HEK293T (cell line): ENCODE data around the gene MKLN1.

ENCODE experiments used
- CTCF ChIA-PET: fragments of 350-600 bp; formaldehyde crosslinking; extraction: SDS; loops from one replicate; lab custom pipeline; 2021; ENCODE audit warnings: antibody characterized with exemption, inconsistent platforms; lab: Yijun Ruan, JAX
- POLR2A ChIA-PET: fragments of 350-600 bp; formaldehyde crosslinking; extraction: SDS; loops from one replicate; lab custom pipeline; 2020; ENCODE audit warnings: antibody characterized with exemption, inconsistent platforms; lab: Yijun Ruan, JAX
- DNase-seq: peaks from one replicate; pipeline ENCODE4 v3.0.0; 2012; ENCODE audit warnings: mixed read lengths; ENCODE audit errors: extremely low spot score
- ARNT ChIP-seq: fragments of 450-650 bp; IDR thresholded peaks from 2 replicates; pipeline ENCODE4 v1.6.1; 2017; ENCODE audit warnings: mild to moderate bottlenecking
- BHLHE40 ChIP-seq: fragments of 450-650 bp; IDR thresholded peaks from 2 replicates; pipeline ENCODE4 v1.6.1; 2016; ENCODE audit warnings: mild to moderate bottlenecking, moderate library complexity, borderline replicate concordance
- CTBP1 ChIP-seq: fragments of 450-650 bp; IDR thresholded peaks from 2 replicates; pipeline ENCODE4 v1.6.1; 2016; ENCODE audit warnings: borderline replicate concordance
- ELF4 ChIP-seq: fragments of 450-650 bp; IDR thresholded peaks from 2 replicates; pipeline ENCODE4 v1.6.1; 2017; ENCODE audit warnings: antibody characterized with exemption
- FOXA1 ChIP-seq: fragments of 450-650 bp; IDR thresholded peaks from 2 replicates; pipeline ENCODE4 v1.6.1; 2016; ENCODE audit warnings: mild to moderate bottlenecking
- FOXK2 ChIP-seq: fragments of 450-650 bp; IDR thresholded peaks from 2 replicates; pipeline ENCODE4 v1.6.1; 2016; ENCODE audit warnings: mild to moderate bottlenecking
- FOXM1 ChIP-seq: fragments of 450-650 bp; IDR thresholded peaks from 2 replicates; pipeline ENCODE4 v1.6.1; 2017; ENCODE audit warnings: mild to moderate bottlenecking, borderline replicate concordance
- HDGF ChIP-seq: fragments of 450-650 bp; IDR thresholded peaks from 2 replicates; pipeline ENCODE4 v1.6.1; 2017; ENCODE audit warnings: antibody characterized with exemption, borderline replicate concordance
- L3MBTL2 ChIP-seq: fragments of 450-650 bp; conservative IDR thresholded peaks from 2 replicates; pipeline ENCODE4 v1.6.1; 2016; ENCODE audit warnings: mild to moderate bottlenecking
- LEF1 ChIP-seq: fragments of 450-650 bp; IDR thresholded peaks from 2 replicates; pipeline ENCODE4 v1.6.1; 2017; ENCODE audit warnings: mild to moderate bottlenecking, borderline replicate concordance
- NFRKB ChIP-seq: fragments of 450-650 bp; IDR thresholded peaks from 2 replicates; pipeline ENCODE4 v1.6.1; 2016; ENCODE audit warnings: mild to moderate bottlenecking, moderate library complexity
- PKNOX1 ChIP-seq: fragments of 450-650 bp; IDR thresholded peaks from 2 replicates; pipeline ENCODE4 v1.6.1; 2016
- SP1 ChIP-seq: fragments of 450-650 bp; IDR thresholded peaks from 2 replicates; pipeline ENCODE4 v1.6.1; 2017
- SUZ12 ChIP-seq: fragments of 450-650 bp; IDR thresholded peaks from 2 replicates; pipeline ENCODE4 v1.6.1; 2016; ENCODE audit warnings: mild to moderate bottlenecking
- TARDBP ChIP-seq: fragments of 450-650 bp; IDR thresholded peaks from 2 replicates; pipeline ENCODE4 v1.6.1; 2016
- ZNF384 ChIP-seq: fragments of 450-650 bp; IDR thresholded peaks from 2 replicates; pipeline ENCODE4 v1.6.1; 2016

MKLN1 gene

GRCh38 chr7:131505636-131506557, 178.2 kb downstream of the MKLN1 start:
- no peak for DNase-seq
- CTCF ChIA-PET, result no interaction called here
- TF ChIP-seq ARNT, result no peak
- no peak for TF ChIP-seq SUZ12
- no peak for TF ChIP-seq FOXA1
- POLR2A ChIA-PET, result no interaction called here

GRCh38 chr7:131506597-131506996, 178.9 kb downstream of the MKLN1 start:
- POLR2A ChIA-PET, result no interaction called here
- CTCF ChIA-PET, result interaction anchor here (0.5 to 1.4 kb wide), 2 partner anchors 80 to 397 kb away, joined by 3 read pairs; no protein-coding TSS in a partner anchor
- no peak for DNase-seq
- TF ChIP-seq ELF4 (no peak), FOXK2 (no peak), ARNT (no peak), SUZ12 (no peak), TARDBP (no peak), ZNF384 (no peak), LEF1 (no peak), L3MBTL2 (no peak), FOXM1 (no peak), SP1 (no peak), PKNOX1 (no peak), NFRKB (no peak), HDGF (no peak), CTBP1 (no peak), FOXA1 (no peak), BHLHE40 (no peak)

GRCh38 chr7:131507592-131508331, 180.1 kb downstream of the MKLN1 start:
- peak; percentile 77 for DNase-seq
- ChIA-PET POLR2A (no interaction called here), CTCF (interaction anchor here (0.6 to 1.4 kb wide), 5 partner anchors 140 to 516 kb away, joined by 3 to 8 read pairs (median 3); no protein-coding TSS in a partner anchor)
- TF ChIP-seq CTBP1 (no peak), HDGF (no peak), BHLHE40 (no peak), TARDBP (no peak), SUZ12 (no peak), L3MBTL2 (no peak), FOXM1 (no peak), FOXA1 (no peak), ARNT (no peak), FOXK2 (no peak), NFRKB (no peak), ELF4 (no peak), LEF1 (no peak), SP1 (no peak), ZNF384 (no peak), PKNOX1 (no peak)

- CTCF ChIA-PET, result interaction anchor here (0.6 to 0.8 kb wide), 5 partner anchors 138 to 517 kb away, joined by 3 to 8 read pairs (median 3); no protein-coding TSS in a partner anchor
- TF ChIP-seq ZNF384 (no peak), FOXK2 (no peak), PKNOX1 (no peak), ELF4 (no peak), LEF1 (no peak), NFRKB (no peak), SUZ12 (no peak), FOXM1 (no peak)
- POLR2A ChIA-PET, result no interaction called here
- no peak for DNase-seq
Measured at GRCh38 chr7:131508754-131509486, 181.2 kb downstream of the MKLN1 start.

GRCh38 chr7:131509781-131510180, 182.1 kb downstream of the MKLN1 start:
- POLR2A ChIA-PET, result no interaction called here
- no peak for TF ChIP-seq CTBP1
- no peak for TF ChIP-seq LEF1
- TF ChIP-seq NFRKB, result no peak
- TF ChIP-seq SUZ12, result no peak
- TF ChIP-seq SP1, result no peak
- TF ChIP-seq PKNOX1, result no peak
- TF ChIP-seq ZNF384, result no peak
- no peak for TF ChIP-seq FOXK2
- TF ChIP-seq L3MBTL2, result no peak
- no peak for TF ChIP-seq HDGF
- TF ChIP-seq ARNT, result no peak
- no peak for TF ChIP-seq ELF4
- TF ChIP-seq TARDBP, result no peak
- no peak for TF ChIP-seq FOXM1
- no peak for TF ChIP-seq FOXA1
- no peak for TF ChIP-seq BHLHE40
- DNase-seq, result no peak
- CTCF ChIA-PET, result no interaction called here
